DMS53 treated with DMSO at 0.1 percent for 48 hours (cell line): Measurements from ENCODE around the gene TMUB2.
"Not testable (repeated sequence)": the region's sequence is repeated elsewhere in the genome, so short reads cannot be mapped to it uniquely, and the experiment has no call there.

Experiments used
- DNase-seq: peaks from one replicate; lab custom pipeline; 2025; ENCODE audit not compliant: unreplicated experiment; lab: John Stamatoyannopoulos, UW

TMUB2 gene

GRCh38 chr17:44186307-44187130, at the start of gene TMUB2:
TMUB2 (plus strand) TSS chr17:44186972; CDS start chr17:44187709, 737 bp downstream.
- DNase-seq, result peak; percentile 99

- DNase-seq, result peak; percentile 96
These were observed 48.7 kb upstream of the TMUB2 start for GRCh38 chr17:44137891-44138709.

DNA sequence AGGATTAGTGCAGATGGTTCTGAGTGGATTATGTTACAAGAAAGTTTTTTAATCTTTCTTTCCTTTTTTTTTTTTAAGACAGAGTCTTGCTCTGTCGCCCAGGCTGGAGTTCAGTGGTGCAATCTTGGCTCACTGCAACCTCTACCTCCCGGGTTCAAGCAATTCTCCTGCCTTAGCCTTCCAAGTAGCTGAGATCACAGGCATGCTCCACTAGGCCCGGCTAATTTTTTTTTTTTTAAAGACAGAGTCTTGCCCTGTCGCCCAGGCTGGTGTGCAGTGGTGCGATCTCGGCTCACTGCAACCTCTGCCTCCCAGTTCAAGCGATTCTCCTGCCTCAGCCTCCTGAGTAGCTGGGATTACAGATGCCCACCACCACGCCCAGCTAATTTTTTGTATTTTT, 42.9 kb upstream of the TMUB2 start:
- DNase-seq, result not testable (repeated sequence)

DNA sequence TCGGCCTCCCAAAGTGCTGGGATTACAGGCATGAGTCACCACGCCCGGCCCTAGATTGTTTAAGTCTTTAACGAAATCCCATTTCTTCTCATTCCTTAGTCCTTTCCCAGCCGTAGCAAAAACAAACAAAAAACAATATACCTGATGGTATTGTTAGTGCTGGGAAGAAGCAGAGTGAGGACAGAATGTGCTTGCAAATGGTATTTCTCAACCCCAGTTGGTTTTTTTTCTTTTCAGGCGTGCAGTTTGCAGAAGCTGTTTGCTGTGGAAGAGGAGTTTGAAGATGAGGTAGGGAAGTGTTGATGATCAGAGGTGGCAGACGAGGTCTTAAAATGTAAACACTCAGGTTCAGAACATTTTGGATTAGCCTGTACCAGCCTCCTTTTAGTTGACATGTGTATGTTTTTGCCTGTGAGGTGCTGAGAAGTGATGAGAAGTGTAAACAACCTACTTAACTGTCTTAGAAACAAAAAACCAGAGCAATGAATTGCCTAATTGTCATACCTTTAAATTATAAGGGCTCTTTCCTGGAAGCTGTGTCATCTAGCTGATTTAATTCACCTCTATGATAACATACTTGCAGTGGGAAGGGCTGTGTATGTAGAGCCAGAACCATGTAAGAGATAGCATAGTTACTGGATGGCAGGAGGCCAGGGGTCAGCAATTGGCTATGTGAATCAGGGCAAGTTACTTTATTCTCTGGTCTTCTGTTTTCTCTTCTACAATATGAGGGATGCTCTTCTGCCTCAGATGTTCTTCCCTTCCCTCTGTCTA, 41.6 kb upstream of the TMUB2 start:
- no peak for DNase-seq

DNA sequence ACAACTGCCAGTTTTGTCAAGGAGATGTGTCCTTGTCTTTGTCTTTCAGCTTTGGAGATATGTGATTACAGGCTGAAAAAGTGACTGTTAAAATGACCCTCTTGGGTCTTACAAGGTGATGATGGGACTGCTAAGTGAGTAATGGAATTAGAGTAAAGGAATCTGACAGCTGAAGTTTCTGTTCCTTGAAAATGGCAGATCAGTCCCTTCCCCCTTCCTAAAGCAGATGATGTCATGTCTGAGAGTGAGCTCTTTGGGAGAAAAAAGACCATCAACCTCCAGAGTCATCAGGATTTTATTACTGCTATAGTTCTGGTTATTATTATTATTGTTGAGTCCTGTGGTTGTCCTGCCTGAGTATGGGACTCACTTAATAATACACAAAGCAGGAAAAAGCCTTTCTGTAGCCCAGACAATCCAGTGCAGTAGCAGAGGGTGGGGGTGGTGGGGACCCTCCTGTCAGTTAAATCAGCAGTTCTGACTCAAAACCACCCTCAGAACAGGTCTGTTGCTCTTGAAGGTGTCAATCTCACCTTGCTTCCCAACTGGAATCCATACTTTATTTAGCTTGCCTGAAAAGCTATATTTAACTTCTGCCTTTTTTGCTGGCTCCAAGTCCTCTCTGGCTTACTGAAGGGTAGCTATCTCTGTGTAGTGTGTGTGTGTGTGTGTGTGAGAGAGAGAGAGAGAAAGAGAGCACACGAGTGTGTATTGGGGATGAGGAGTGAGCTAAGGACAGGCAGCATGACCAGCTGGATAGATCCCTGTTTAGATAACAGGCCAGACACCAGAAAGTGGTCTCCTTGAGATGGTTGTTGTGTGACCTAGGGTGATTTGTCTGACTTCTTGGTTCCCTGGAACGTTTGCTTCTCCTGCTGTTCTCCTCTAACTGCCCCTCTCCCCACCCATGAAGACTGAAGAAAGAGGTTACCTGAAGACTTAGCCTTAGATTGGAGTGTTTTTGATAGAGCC, 40.1 kb upstream of the TMUB2 start:
- DNase-seq, result no peak

DNA sequence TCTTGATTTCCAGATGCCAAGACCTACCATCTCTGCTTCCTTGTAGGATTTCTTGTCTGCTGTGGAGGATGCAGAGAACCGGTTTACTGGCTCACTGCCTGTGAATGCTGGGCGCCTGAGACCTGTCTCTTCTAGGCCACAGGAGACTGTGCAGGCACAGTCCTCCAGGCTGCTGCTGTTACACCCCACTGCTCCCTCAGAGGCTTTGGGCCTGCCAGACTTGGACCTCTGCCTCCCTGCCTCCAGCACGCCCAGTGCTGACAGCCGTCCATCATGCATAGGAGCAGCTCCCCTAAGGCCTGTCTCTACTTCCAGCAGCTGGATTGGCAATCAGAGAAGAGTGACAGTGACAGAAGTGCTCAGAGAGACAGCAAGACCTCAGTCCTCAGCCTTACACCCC, 39.0 kb upstream of the TMUB2 start:
- DNase-seq, result no peak

- not testable (repeated sequence) for DNase-seq
These were observed 37.7 kb upstream of the TMUB2 start for GRCh38 chr17:44149066-44149465.

- no peak for DNase-seq
These were observed 36.9 kb upstream of the TMUB2 start for GRCh38 chr17:44149750-44150329.

DNA sequence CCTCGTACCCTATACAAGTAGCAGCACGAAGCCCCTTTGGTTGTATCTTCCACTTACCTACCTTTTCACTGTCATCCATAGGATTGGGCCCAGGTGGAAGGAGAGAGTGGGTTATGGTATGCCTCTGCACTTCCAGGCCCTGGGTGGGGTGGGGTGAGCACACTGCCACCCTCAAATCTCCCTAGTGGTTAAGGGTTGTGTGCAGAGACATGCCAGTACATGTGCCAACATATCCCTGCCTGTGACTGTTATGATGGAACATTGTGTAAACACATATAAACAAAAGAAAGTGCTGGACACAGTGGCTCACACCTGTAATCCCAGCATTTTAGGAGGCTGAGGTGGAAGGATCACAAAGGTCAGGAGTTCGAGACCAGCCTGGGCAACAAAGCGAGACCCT, 33.9 kb upstream of the TMUB2 start:
- DNase-seq, result no peak

DNA sequence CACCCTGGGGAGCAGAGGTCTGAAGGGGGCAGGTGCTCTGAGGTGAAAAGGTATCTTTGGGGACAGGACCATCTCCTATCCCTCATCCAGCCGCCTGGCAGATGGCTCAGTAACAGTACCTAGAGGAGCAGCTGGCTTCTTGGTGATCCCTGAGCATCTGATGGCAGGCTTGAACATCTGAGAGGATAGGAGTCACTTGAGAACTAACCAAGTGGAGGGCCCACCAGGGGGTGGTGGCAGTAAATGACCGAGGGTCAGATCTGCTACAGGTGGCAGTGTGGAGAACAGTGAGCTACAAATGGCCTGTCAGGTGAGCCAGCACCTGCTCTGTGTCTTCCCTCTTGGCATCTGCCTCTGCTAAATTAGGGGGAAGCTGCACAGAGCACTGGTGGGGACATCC, 31.3 kb upstream of the TMUB2 start:
- no peak for DNase-seq

DNA sequence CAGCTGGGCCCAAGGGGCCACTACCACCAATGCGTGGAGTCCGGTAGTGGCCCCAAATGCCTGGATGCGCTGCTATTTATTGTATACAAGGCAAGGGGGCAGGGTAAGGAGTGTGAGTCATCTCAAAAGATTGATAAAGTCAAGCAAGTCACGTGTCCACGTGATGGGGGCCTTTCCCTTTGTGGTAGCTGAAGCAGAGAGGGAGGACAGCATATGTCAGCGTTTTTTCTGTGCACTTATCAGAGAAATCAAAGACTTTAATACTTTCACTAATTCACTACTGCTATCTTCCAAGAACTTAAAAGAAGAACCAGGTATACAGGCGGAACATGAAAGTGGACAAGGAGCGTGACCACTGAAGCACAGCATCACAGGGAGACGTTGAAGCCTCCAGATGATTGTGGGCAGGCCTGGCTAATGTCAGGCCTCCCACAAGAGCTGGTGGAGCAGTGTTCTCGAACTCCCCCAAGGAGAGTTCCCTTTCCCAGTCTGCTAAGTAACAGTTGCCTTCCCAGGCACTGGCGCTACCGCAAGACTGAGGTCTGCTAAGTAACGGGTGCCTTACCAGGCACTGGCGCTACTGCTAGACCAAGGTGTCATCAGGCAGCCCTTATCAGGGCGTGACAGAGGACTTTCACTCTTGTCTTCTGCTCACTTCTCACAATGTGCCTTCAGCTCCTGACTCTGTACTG, 27.1 kb upstream of the TMUB2 start:
- no peak for DNase-seq

GRCh38 chr17:44164476-44164875, 22.3 kb upstream of the TMUB2 start:
- no peak for DNase-seq

- no peak for DNase-seq
These were observed 19.5 kb upstream of the TMUB2 start for GRCh38 chr17:44167181-44167861.

- DNase-seq, result no peak
These were observed 16.7 kb upstream of the TMUB2 start for GRCh38 chr17:44170135-44170498.

DNA sequence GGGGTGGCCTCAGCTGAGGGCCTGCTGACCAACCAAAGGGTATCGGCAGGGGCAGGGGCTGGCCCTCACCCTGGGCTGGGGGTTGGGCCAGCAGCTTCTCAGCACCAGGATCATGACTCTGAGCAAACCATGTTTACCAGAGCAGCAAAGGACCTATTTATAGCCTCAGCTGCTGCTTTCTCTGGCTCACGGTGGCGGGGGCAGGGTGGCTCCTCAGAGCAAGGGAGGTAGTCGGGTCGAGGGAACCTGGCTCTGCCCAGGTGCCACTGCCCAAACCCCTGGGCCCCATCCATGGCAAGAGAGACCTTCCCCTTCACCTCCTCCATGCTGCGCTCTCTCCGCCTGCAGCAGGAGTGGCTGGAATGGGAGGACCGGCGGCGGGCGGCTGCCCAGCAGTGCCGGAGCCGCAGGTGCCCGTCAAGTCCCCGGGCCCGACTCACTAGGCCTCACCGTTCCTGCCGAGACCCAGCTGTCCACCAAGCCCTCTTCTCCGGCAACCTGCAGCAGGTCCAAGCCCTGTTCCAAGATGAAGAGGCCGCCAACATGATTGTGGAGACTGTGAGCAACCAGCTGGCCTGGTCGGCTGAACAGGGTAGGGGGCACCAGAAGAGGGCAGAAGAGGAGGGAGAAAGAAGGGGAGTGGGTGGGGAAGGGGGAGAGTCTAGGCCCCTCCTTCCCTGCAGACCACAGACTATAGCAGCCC, 16.1 kb upstream of the TMUB2 start, which contains the start of gene ASB16:
TSS of gene ASB16 (plus strand) at position 206 of the 703 bp plus-strand sequence. CDS start at position 292, 86 bp downstream.
- peak; percentile 83 for DNase-seq

GRCh38 chr17:44171931-44172455, 14.8 kb upstream of the TMUB2 start:
- no peak for DNase-seq

DNA sequence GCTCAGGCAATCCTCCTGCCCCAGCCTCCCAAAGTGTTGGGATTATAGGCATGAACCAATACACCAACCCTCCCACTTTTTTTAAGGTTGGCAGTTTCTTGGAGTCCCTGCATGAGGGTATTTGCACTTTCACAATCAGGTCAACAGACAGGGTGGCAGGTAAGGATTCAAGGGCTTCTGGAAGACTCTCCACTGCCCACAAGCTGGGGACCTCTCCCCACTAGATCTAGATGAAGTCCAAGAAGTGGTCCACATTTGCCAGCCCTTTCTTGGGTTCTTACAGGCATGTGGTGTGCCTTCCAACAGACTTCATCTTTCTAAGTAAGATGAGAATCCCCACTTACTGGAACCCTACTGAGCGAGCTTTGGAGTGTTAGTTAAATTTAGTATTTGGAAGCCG, 12.3 kb upstream of the TMUB2 start:
- DNase-seq, result no peak

DNA sequence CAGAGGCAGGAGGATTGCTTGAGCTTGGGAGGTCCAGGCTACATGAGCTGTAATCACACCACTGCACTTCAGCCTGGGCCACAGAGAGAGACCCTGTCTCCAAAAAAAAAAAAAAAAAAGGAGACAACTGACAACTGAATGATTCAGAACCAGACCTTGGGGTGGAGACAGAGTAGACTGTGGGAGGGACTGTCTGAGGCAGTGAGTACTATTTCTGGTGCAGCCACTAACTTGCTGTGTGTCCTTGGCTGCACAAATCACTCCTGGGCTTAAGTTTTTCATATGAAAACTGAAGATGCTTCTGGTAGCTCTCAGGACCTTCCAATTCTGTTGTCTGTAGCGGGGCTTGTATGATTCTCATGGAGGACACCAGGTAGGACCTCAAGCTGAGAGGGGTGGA, 10.5 kb upstream of the TMUB2 start:
- no peak for DNase-seq
